H1 (cell line): Measurements from ENCODE around the gene TXNDC16. TPM values are rescaled to one million over a fixed set of nuclear protein-coding genes. Genes with fewer than 3 reads are reported as not detected.
A peak's percentile ranks its signal among the peaks of the same experiment; 100 is the strongest.

Source experiments
- CTCF ChIA-PET: fragments of 300-600 bp; sonication (Branson Sonifier 250); formaldehyde crosslinking; loops from one replicate; lab custom pipeline; 2021; ENCODE audit not compliant: partially characterized antibody; lab: Charles Lee
- POLR2A ChIA-PET: fragments of 300-600 bp; sonication (Branson Sonifier 250); formaldehyde crosslinking; loops from one replicate; lab custom pipeline; 2021; ENCODE audit warnings: inconsistent platforms; ENCODE audit not compliant: partially characterized antibody; lab: Charles Lee
- DNase-seq, 2 experiments: peaks; one replicate each; pipeline versions ENCODE4 v3.0.0 to v3.0.0-alpha.2; 2010 to 2022; ENCODE audit warnings: low spot score in 2 of 2, low read depth in 1 of 2, mixed read lengths in 1 of 2
- FAIRE-seq: peaks from 2 replicates; lab custom pipeline; 2011; peaks lifted over from hg19 to GRCh38; lab: Jason Lieb, UNC
- H2AFZ ChIP-seq: 2 replicates; pipeline ENCODE4 v1.8.1; 2012; ENCODE audit warnings: low read length, inconsistent platforms
- H2AK5ac ChIP-seq: 2 replicates; pipeline ENCODE4 v1.6.1; 2013; ENCODE audit warnings: low read depth, low read length
- H2BK120ac ChIP-seq: replicated peaks from 2 replicates; pipeline ENCODE3; 2013; ENCODE audit warnings: low read depth, low read length, inconsistent platforms
- H2BK12ac ChIP-seq: 2 replicates; pipeline ENCODE4 v1.6.1; 2013; ENCODE audit warnings: low read depth, low read length
- H2BK15ac ChIP-seq: 2 replicates; pipeline ENCODE4 v1.6.1; 2013; ENCODE audit warnings: low read length
- H2BK20ac ChIP-seq: 2 replicates; pipeline ENCODE4 v1.6.1; 2013; ENCODE audit warnings: low read length
- H2BK5ac ChIP-seq: 2 replicates; pipeline ENCODE4 v1.6.1; 2013; ENCODE audit warnings: low read depth, low read length
- H3K14ac ChIP-seq: 2 replicates; pipeline ENCODE4 v1.6.1; 2013; ENCODE audit warnings: inconsistent platforms; ENCODE audit not compliant: insufficient read length
- H3K18ac ChIP-seq: 2 replicates; pipeline ENCODE4 v1.6.1; 2013; ENCODE audit warnings: low read length; ENCODE audit errors: extremely low read depth
- H3K23ac ChIP-seq: 2 replicates; pipeline ENCODE4 v1.6.1; 2013; ENCODE audit warnings: inconsistent platforms; ENCODE audit not compliant: insufficient read length
- H3K23me2 ChIP-seq: 2 replicates; pipeline ENCODE4 v1.6.1; 2013; ENCODE audit warnings: low read depth, low read length
- H3K27ac ChIP-seq: 2 replicates; pipeline ENCODE4 v1.6.1; 2011; ENCODE audit warnings: low read depth, low read length, inconsistent platforms
- H3K27me3 ChIP-seq, 4 experiments: replicated peaks in 1 of 4; 1 replicate in 1 of 4; 2 replicates in 3 of 4; pipeline versions ENCODE4 v1.6.1 to v1.8.1; 2011 to 2013; ENCODE audit warnings: low read length in 3 of 4, mild to moderate bottlenecking in 3 of 4, inconsistent platforms in 2 of 4, mixed read lengths in 2 of 4, moderate library complexity in 1 of 4; ENCODE audit not compliant: control insufficient read depth in 3 of 4, insufficient read depth in 3 of 4; ENCODE audit errors: extremely low read depth in 1 of 4
- H3K36me3 ChIP-seq, 4 experiments: 2 replicates each; pipeline versions ENCODE4 v1.6.1 to v1.8.1; 2011 to 2013; ENCODE audit warnings: mild to moderate bottlenecking in 4 of 4, low read length in 3 of 4, moderate library complexity in 2 of 4, control low read depth in 1 of 4, inconsistent platforms in 1 of 4; ENCODE audit not compliant: insufficient read depth in 4 of 4, control insufficient read depth in 2 of 4
- H3K4ac ChIP-seq: replicated peaks from 2 replicates; pipeline ENCODE3; 2013; ENCODE audit warnings: low read length, low read depth, mixed read lengths, inconsistent platforms; ENCODE audit not compliant: insufficient read length
- H3K4me1 ChIP-seq, 4 experiments: replicated peaks in 1 of 4; 1 replicate in 1 of 4; 2 replicates in 3 of 4; pipeline versions ENCODE4 v1.6.1 to v1.8.1; 2011 to 2013; ENCODE audit warnings: low read length in 3 of 4, inconsistent platforms in 2 of 4, mixed read lengths in 1 of 4; ENCODE audit not compliant: insufficient read depth in 4 of 4, control insufficient read depth in 3 of 4
- H3K4me2 ChIP-seq, 2 experiments: 2 replicates each; pipeline versions ENCODE4 v1.6.1 to v1.8.1; 2011 to 2013; ENCODE audit warnings: low read depth in 2 of 2, low read length in 2 of 2, control low read depth in 1 of 2, inconsistent platforms in 1 of 2, mild to moderate bottlenecking in 1 of 2; ENCODE audit not compliant: insufficient read depth in 1 of 2
- H3K4me3 ChIP-seq, 4 experiments: fragments of 200-600, 300-600 bp in 1 of 4; sonication (generic), shearing (Covaris generic), sonication (Bioruptor Twin) in 1 of 4; 2 replicates each; pipeline versions ENCODE4 v1.5.1 to v1.8.1; 2011 to 2016; ENCODE audit warnings: low read length in 4 of 4, low read depth in 3 of 4, control low read depth in 2 of 4, inconsistent platforms in 2 of 4, mild to moderate bottlenecking in 2 of 4, mixed read lengths in 1 of 4, moderate library complexity in 1 of 4; ENCODE audit not compliant: insufficient read depth in 2 of 4; ENCODE audit errors: extremely low read depth in 1 of 4
- H3K56ac ChIP-seq: replicated peaks from 2 replicates; pipeline ENCODE3; 2013; ENCODE audit warnings: low read depth, mild to moderate bottlenecking, mixed read lengths, low read length, inconsistent platforms; ENCODE audit not compliant: insufficient read length
- H3K79me1 ChIP-seq: 2 replicates; pipeline ENCODE4 v1.6.1; 2013; ENCODE audit warnings: low read depth, low read length, control low read depth
- H3K79me2 ChIP-seq, 2 experiments: 2 replicates each; pipeline versions ENCODE4 v1.6.1 to v1.8.1; 2012 to 2013; ENCODE audit warnings: low read length in 2 of 2, mild to moderate bottlenecking in 2 of 2, inconsistent platforms in 1 of 2; ENCODE audit not compliant: insufficient read depth in 2 of 2, control insufficient read depth in 1 of 2
- H3K9ac ChIP-seq, 4 experiments: replicated peaks in 1 of 4; 1 replicate in 1 of 4; 2 replicates in 3 of 4; pipeline versions ENCODE4 v1.6.1 to v1.8.1; 2011 to 2013; ENCODE audit warnings: low read depth in 3 of 4, low read length in 3 of 4, control low read depth in 2 of 4, mild to moderate bottlenecking in 2 of 4, moderate library complexity in 2 of 4, inconsistent platforms in 1 of 4; ENCODE audit errors: extremely low read depth in 1 of 4
- H3K9me3 ChIP-seq, 2 experiments: 2 replicates each; pipeline versions ENCODE4 v1.6.1 to v1.8.1; 2012 to 2013; ENCODE audit warnings: mild to moderate bottlenecking in 2 of 2, moderate library complexity in 2 of 2, control low read depth in 1 of 2, inconsistent platforms in 1 of 2, low read depth in 1 of 2, low read length in 1 of 2, mixed read lengths in 1 of 2; ENCODE audit not compliant: insufficient read depth in 2 of 2
- H4K20me1 ChIP-seq, 2 experiments: replicated peaks in 1 of 2; 2 replicates each; pipeline versions ENCODE3 to v1.8.1; 2011 to 2013; ENCODE audit warnings: inconsistent platforms in 2 of 2, low read length in 2 of 2, mild to moderate bottlenecking in 1 of 2; ENCODE audit not compliant: insufficient read depth in 2 of 2, control insufficient read depth in 1 of 2
- H4K5ac ChIP-seq: 2 replicates; pipeline ENCODE4 v1.6.1; 2013; ENCODE audit warnings: low read length, low read depth, mixed read lengths, inconsistent platforms; ENCODE audit not compliant: insufficient read length
- H4K8ac ChIP-seq: 2 replicates; pipeline ENCODE4 v1.8.0; 2013; ENCODE audit warnings: mild to moderate bottlenecking, moderate library complexity, low read length, inconsistent platforms; ENCODE audit not compliant: insufficient read depth; ENCODE audit errors: extremely low read depth
- H4K91ac ChIP-seq: replicated peaks from 2 replicates; pipeline ENCODE3; 2013; ENCODE audit warnings: low read length, mixed read lengths, inconsistent platforms; ENCODE audit not compliant: insufficient read length
- CHD1 ChIP-seq: IDR thresholded peaks from 2 replicates; pipeline ENCODE4 v1.6.1; 2012; ENCODE audit warnings: low read depth, low read length, improper control_type of control experiment
- RAD21 ChIP-seq, 2 experiments: IDR thresholded peaks in 1 of 2; conservative IDR thresholded peaks in 1 of 2; 2 replicates each; pipeline ENCODE4 v1.6.1; 2011; ENCODE audit warnings: low read depth in 2 of 2, low read length in 2 of 2, improper control_type of control experiment in 1 of 2, inconsistent platforms in 1 of 2, mild to moderate bottlenecking in 1 of 2, moderate library complexity in 1 of 2
- WGBS, 2 experiments: shearing (Covaris generic) in 1 of 2; methylation state at CpG; one replicate each; pipeline versions ENCODE4 v1.1.6 to v1.1.7; 2013 to 2015; ENCODE audit warnings: low lambda C conversion rate in 2 of 2, mixed read lengths in 2 of 2, inconsistent platforms in 1 of 2, low coverage in 1 of 2, missing lambda C conversion rate in 1 of 2; ENCODE audit not compliant: insufficient replicate concordance in 2 of 2, insufficient coverage in 1 of 2, insufficient read length in 1 of 2; ENCODE audit errors: extremely low coverage in 1 of 2, missing lambda C conversion rate in 1 of 2; 5-methylcytosine and 5-hydroxymethylcytosine counted together
- polyA plus RNA-seq, 7 experiments: library from polyadenylated mRNA; depleted of rRNA in 3 of 7; stranded (reverse) in 5 of 7; unstranded in 2 of 7; fragments of >200 nt in 5 of 7; fragments of 200-250 nt in 2 of 7; gene quantifications; 1 replicate in 5 of 7; 2 replicates in 1 of 7; 4 replicates in 1 of 7; pipeline versions ENCODE4 v1.2.1 to v1.2.3, GENCODE V29; 2011 to 2013; ENCODE audit warnings: missing spikeins in 2 of 7, mixed read lengths in 2 of 7
- total RNA-seq: library from RNA; stranded (reverse); fragmentation: NEBNext Ultra II Directional; extraction: Animal tissue kit (Norgen Biotek cat#: 25700); gene quantifications from 2 replicates; pipeline ENCODE4 v1.2.1, GENCODE V29; 2021
- TF ChIP-seq, protein P1 (sequence below), 3 experiments: IDR thresholded peaks; 1 replicate in 2 of 3; 2 replicates in 1 of 3; pipeline versions ENCODE4 v1.5.1 to v1.6.1; 2011; ENCODE audit warnings: low read length in 3 of 3, mild to moderate bottlenecking in 3 of 3, inconsistent platforms in 2 of 3, low read depth in 1 of 3, moderate library complexity in 1 of 3; ENCODE audit not compliant: insufficient read depth in 1 of 3; ENCODE audit errors: control extremely low read depth in 1 of 3

Gene TXNDC16
- total and polyA plus RNA-seq, 2 of the 8 experiments (the other 6 are each of a cell fraction or from before 2014, with no cell fraction given), result 6.7 to 14.3 TPM

GRCh38 chr14:52399921-52400595, 152.2 kb downstream of the TXNDC16 start:
- DNase-seq, result no peak
- no peak for FAIRE-seq

More at GRCh38 chr14:52399921-52400595, 152.2 kb downstream of the TXNDC16 start:
- H3K9ac ChIP-seq, result no peak overlapping the region
- H3K56ac ChIP-seq, result no peak overlapping the region
- H3K23me2 ChIP-seq, result peaks cover 2% of the 10 kb centered on the region; the same call in 1 of the 2 replicates
- H3K23ac ChIP-seq, result no peak overlapping the region
- H3K14ac ChIP-seq, result no peak overlapping the region
- H3K79me1 ChIP-seq, result no peaks in the 10 kb centered on the region
- no peak overlapping the region for H3K4me2 ChIP-seq
- WGBS, 2 experiments, result 83% methylated on average over 8 of the region's 8 CpGs; no CpG with 5 or more reads in 1 of the 2 experiments
- H4K5ac ChIP-seq, result no peak overlapping the region
- H2BK12ac ChIP-seq, result no peak overlapping the region
- no peak overlapping the region for H2BK120ac ChIP-seq
- no peaks in the 10 kb centered on the region for H3K36me3 ChIP-seq
- H3K4ac ChIP-seq, result no peak overlapping the region
- H3K18ac ChIP-seq, result no peak overlapping the region
- POLR2A ChIA-PET, result no interaction called here
- no peak overlapping the region for H2BK15ac ChIP-seq
- H3K27me3 ChIP-seq, result no peaks in the 10 kb centered on the region
- TF ChIP-seq RAD21 (IDR thresholded peaks at IDR 0.05 in 1 of 2, conservative IDR thresholded peaks at IDR 0.05 in 1 of 2; ENCODE audit: low read depth in 2 of 2, low read length in 2 of 2) (peak in 1 of 2 experiments; percentile 33; a peak in 1 of 4 replicates), CHD1 (no peak)
- TF ChIP-seq, protein P1, sequence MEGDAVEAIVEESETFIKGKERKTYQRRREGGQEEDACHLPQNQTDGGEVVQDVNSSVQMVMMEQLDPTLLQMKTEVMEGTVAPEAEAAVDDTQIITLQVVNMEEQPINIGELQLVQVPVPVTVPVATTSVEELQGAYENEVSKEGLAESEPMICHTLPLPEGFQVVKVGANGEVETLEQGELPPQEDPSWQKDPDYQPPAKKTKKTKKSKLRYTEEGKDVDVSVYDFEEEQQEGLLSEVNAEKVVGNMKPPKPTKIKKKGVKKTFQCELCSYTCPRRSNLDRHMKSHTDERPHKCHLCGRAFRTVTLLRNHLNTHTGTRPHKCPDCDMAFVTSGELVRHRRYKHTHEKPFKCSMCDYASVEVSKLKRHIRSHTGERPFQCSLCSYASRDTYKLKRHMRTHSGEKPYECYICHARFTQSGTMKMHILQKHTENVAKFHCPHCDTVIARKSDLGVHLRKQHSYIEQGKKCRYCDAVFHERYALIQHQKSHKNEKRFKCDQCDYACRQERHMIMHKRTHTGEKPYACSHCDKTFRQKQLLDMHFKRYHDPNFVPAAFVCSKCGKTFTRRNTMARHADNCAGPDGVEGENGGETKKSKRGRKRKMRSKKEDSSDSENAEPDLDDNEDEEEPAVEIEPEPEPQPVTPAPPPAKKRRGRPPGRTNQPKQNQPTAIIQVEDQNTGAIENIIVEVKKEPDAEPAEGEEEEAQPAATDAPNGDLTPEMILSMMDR (IDR thresholded peaks at IDR 0.05; ENCODE audit: control extremely low read depth in 1 of 3, insufficient read depth in 1 of 3, low read depth in 1 of 3, low read length in 3 of 3), result peak in 2 of 3 experiments; percentile 26 to 30; a peak in 3 of 4 replicates
- H2BK20ac ChIP-seq, result no peak overlapping the region
- no peak overlapping the region for H2AFZ ChIP-seq
- no peak overlapping the region for H4K91ac ChIP-seq
- H3K4me1 ChIP-seq, result no peaks in the 10 kb centered on the region
- H2AK5ac ChIP-seq, result no peak overlapping the region
- CTCF ChIA-PET, result interaction anchor here (1.0 to 1.8 kb wide), 7 partner anchors 9 to 112 kb away, joined by 3 to 9 read pairs (median 3); no protein-coding TSS in a partner anchor
- H3K9me3 ChIP-seq, result no peaks in the 10 kb centered on the region
- H3K4me3 ChIP-seq, result no peak overlapping the region
- H3K79me2 ChIP-seq, result no peaks in the 10 kb centered on the region
- no peak overlapping the region for H2BK5ac ChIP-seq
- no peaks in the 10 kb centered on the region for H4K20me1 ChIP-seq
- H4K8ac ChIP-seq, result no peak overlapping the region
- no peak overlapping the region for H3K27ac ChIP-seq
